ENCODE results near the gene IER5. TPM values are rescaled to one million over a fixed set of nuclear protein-coding genes. Genes with fewer than 3 reads are reported as not detected.

Gene IER5
- total and polyA plus RNA-seq, 2 of the 13 experiments (the other 11 are each of a cell fraction or from before 2014, with no cell fraction given), result 2.5 to 3.5 TPM

DNA sequence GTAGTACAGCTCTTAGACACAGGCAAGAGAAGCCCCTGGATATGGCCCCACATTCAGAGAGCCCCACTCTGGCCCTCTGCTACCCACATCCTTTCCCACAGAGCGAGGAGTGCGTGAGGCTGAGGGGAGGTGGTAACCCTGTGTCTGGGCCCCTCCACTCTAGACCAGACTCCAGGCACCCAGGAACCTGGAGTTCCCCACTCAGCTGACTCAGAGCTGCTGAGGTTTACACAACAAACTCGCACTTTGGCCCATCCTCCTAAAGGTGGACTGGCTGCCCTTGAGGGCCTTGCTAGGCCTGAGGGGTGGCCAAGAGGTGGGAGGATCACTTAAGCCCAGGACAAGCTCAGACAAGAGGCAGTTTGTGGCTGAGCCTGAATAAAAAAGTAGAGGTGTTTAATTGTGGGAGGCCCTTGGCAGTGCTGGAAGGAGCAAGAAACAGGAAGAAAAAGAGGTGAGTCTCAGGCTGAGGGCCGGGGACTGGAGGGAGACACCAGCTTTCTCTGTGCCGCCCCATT, 44.0 kb upstream of the IER5 start (continued):
- TF ChIP-seq, protein P1, sequence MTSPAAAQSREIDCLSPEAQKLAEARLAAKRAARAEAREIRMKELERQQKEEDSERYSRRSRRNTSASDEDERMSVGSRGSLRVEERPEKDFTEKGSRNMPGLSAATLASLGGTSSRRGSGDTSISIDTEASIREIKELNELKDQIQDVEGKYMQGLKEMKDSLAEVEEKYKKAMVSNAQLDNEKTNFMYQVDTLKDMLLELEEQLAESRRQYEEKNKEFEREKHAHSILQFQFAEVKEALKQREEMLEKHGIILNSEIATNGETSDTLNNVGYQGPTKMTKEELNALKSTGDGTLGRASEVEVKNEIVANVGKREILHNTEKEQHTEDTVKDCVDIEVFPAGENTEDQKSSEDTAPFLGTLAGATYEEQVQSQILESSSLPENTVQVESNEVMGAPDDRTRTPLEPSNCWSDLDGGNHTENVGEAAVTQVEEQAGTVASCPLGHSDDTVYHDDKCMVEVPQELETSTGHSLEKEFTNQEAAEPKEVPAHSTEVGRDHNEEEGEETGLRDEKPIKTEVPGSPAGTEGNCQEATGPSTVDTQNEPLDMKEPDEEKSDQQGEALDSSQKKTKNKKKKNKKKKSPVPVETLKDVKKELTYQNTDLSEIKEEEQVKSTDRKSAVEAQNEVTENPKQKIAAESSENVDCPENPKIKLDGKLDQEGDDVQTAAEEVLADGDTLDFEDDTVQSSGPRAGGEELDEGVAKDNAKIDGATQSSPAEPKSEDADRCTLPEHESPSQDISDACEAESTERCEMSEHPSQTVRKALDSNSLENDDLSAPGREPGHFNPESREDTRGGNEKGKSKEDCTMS (CRISPR knock-in tag; conservative IDR thresholded peaks at IDR 0.05), result no peak
- peak; percentile 86 for TF ChIP-seq GFI1 (CRISPR knock-in tag; IDR thresholded peaks at IDR 0.05; ENCODE audit: borderline replicate concordance)
- TF ChIP-seq, protein P2, sequence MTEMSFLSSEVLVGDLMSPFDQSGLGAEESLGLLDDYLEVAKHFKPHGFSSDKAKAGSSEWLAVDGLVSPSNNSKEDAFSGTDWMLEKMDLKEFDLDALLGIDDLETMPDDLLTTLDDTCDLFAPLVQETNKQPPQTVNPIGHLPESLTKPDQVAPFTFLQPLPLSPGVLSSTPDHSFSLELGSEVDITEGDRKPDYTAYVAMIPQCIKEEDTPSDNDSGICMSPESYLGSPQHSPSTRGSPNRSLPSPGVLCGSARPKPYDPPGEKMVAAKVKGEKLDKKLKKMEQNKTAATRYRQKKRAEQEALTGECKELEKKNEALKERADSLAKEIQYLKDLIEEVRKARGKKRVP (CRISPR knock-in tag; IDR thresholded peaks at IDR 0.05), result peak in 1 of 2 experiments; percentile 37; a peak in 1 of 4 replicates
- peak; percentile 58; the same call in 1 of the 2 replicates for TF ChIP-seq PHF21A (CRISPR knock-in tag; IDR thresholded peaks at IDR 0.05)
- peak in 1 of 2 experiments; percentile 67; a peak in 3 of 4 replicates for TF ChIP-seq EP300 (IDR thresholded peaks at IDR 0.05; ENCODE audit: low read depth in 2 of 2, low read length in 2 of 2)
- no peak; the same call in 1 of the 2 replicates for TF ChIP-seq EP300 (CRISPR knock-in tag; IDR thresholded peaks at IDR 0.05; ENCODE audit: borderline replicate concordance)
- 0 out of 2 replicates have a peak, but pooled peaks have one; percentile 38 for TF ChIP-seq NCOA2 (CRISPR knock-in tag; IDR thresholded peaks at IDR 0.05)
- TF ChIP-seq JUN (CRISPR knock-in tag; IDR thresholded peaks at IDR 0.05), result peak; percentile 72; the same call in 1 of the 2 replicates
- TF ChIP-seq, protein P3, sequence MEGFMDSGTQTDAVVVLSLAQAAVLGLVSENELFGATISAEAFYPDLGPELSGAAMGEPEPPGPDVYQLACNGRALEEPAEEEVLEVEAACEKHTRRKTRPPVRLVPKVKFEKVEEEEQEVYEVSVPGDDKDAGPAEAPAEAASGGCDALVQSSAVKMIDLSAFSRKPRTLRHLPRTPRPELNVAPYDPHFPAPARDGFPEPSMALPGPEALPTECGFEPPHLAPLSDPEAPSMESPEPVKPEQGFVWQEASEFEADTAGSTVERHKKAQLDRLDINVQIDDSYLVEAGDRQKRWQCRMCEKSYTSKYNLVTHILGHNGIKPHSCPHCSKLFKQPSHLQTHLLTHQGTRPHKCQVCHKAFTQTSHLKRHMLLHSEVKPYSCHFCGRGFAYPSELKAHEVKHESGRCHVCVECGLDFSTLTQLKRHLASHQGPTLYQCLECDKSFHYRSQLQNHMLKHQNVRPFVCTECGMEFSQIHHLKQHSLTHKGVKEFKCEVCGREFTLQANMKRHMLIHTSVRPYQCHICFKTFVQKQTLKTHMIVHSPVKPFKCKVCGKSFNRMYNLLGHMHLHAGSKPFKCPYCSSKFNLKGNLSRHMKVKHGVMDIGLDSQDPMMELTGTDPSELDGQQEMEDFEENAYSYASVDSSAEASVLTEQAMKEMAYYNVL (CRISPR knock-in tag; IDR thresholded peaks at IDR 0.05; ENCODE audit: borderline replicate concordance), result peak; percentile 35; the same call in 1 of the 2 replicates
- TF ChIP-seq HIVEP1 (CRISPR knock-in tag; IDR thresholded peaks at IDR 0.05), result peak; percentile 83
- no peak for TF ChIP-seq BRD4 (CRISPR knock-in tag; IDR thresholded peaks at IDR 0.05)
- TF ChIP-seq HMG20A (CRISPR knock-in tag; IDR thresholded peaks at IDR 0.05; ENCODE audit: borderline replicate concordance), result peak; percentile 67; the same call in 1 of the 2 replicates
- TF ChIP-seq HOXA3 (CRISPR knock-in tag; IDR thresholded peaks at IDR 0.05), result peak; percentile 84
- TF ChIP-seq ZNF326 (CRISPR knock-in tag; IDR thresholded peaks at IDR 0.05; ENCODE audit: borderline replicate concordance), result no peak
- 0 out of 2 replicates have a peak, but pooled peaks have one; percentile 51 for TF ChIP-seq BCL6 (CRISPR knock-in tag; IDR thresholded peaks at IDR 0.05)
- TF ChIP-seq, protein P4, sequence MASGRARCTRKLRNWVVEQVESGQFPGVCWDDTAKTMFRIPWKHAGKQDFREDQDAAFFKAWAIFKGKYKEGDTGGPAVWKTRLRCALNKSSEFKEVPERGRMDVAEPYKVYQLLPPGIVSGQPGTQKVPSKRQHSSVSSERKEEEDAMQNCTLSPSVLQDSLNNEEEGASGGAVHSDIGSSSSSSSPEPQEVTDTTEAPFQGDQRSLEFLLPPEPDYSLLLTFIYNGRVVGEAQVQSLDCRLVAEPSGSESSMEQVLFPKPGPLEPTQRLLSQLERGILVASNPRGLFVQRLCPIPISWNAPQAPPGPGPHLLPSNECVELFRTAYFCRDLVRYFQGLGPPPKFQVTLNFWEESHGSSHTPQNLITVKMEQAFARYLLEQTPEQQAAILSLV (CRISPR knock-in tag; IDR thresholded peaks at IDR 0.05; ENCODE audit: borderline replicate concordance), result peak; percentile 56; the same call in 1 of the 2 replicates
- 0 out of 2 replicates have a peak, but pooled peaks have one; percentile 39 for TF ChIP-seq YEATS4 (CRISPR knock-in tag; IDR thresholded peaks at IDR 0.05; ENCODE audit: borderline replicate concordance)
- TF ChIP-seq NCOR1 (IDR thresholded peaks at IDR 0.05; ENCODE audit: borderline replicate concordance, low read length), result peak; percentile 53; the same call in 1 of the 2 replicates
- no peak for TF ChIP-seq ZNF317 (CRISPR knock-in tag; IDR thresholded peaks at IDR 0.05)
- TF ChIP-seq, protein P5, sequence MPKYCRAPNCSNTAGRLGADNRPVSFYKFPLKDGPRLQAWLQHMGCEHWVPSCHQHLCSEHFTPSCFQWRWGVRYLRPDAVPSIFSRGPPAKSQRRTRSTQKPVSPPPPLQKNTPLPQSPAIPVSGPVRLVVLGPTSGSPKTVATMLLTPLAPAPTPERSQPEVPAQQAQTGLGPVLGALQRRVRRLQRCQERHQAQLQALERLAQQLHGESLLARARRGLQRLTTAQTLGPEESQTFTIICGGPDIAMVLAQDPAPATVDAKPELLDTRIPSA (CRISPR knock-in tag; IDR thresholded peaks at IDR 0.05; ENCODE audit: borderline replicate concordance), result no peak
- TF ChIP-seq ZNF333 (CRISPR knock-in tag; IDR thresholded peaks at IDR 0.05; ENCODE audit: borderline replicate concordance), result no peak
- peak; percentile 78 for TF ChIP-seq CEBPB (IDR thresholded peaks at IDR 0.05; ENCODE audit: borderline replicate concordance, low read depth, low read length)
- no peak for TF ChIP-seq BHLHE40 (IDR thresholded peaks at IDR 0.05; ENCODE audit: low read length)
